Activated T-cell treated with anti-CD3 and anti-CD28 coated beads, Interleukin-2, amount 50 U/mL, for 72 hours (primary cell): ENCODE data around the gene CAMK2B. TPM values are rescaled to one million over a fixed set of nuclear protein-coding genes. Genes with fewer than 3 reads are reported as not detected.
A peak's percentile ranks its signal among the peaks of the same experiment; 100 is the strongest.
"Not testable (repeated sequence)": the region's sequence is repeated elsewhere in the genome, so short reads cannot be mapped to it uniquely, and the experiment has no call there.

Source experiments
- ATAC-seq, 2 donors: fragments of 150-1000 bp; cut with Tn5 transposase; replicated peaks in 1 of 2; 2 replicates each; pipeline ENCODE4 v1.10.0; 2021; ENCODE audit warnings: moderate library complexity in 2 of 2, mild to moderate bottlenecking in 1 of 2
- DNase-seq, 2 donors: peaks; one replicate each; pipeline ENCODE4 v3.0.0; 2021 to 2022; ENCODE audit warnings: mixed read lengths in 1 of 2
- H3K27ac Mint-ChIP-seq: one replicate; pipeline ENCODE4 v1.8.0; 2022; ENCODE audit warnings: mild to moderate bottlenecking, moderate library complexity, mixed read lengths
- H3K27me3 Mint-ChIP-seq: one replicate; pipeline ENCODE4 v1.8.0; 2022; ENCODE audit warnings: low read depth, mixed read lengths
- H3K36me3 Mint-ChIP-seq, 2 donors: one replicate each; pipeline ENCODE4 v1.8.0; 2022; ENCODE audit warnings: mixed read lengths in 2 of 2, mild to moderate bottlenecking in 1 of 2; ENCODE audit not compliant: insufficient read depth in 2 of 2
- H3K4me1 Mint-ChIP-seq: one replicate; pipeline ENCODE4 v1.8.0; 2022; ENCODE audit warnings: low read depth, mixed read lengths
- H3K4me3 Mint-ChIP-seq, 2 donors: one replicate each; pipeline ENCODE4 v1.8.0; 2022; ENCODE audit warnings: mild to moderate bottlenecking in 2 of 2, mixed read lengths in 2 of 2, moderate library complexity in 2 of 2
- H3K9me3 Mint-ChIP-seq, 2 donors: one replicate each; pipeline ENCODE4 v1.8.0; 2022; ENCODE audit warnings: mixed read lengths in 2 of 2
- total RNA-seq, 2 donors: library from RNA; stranded (reverse); gene quantifications; one replicate each; pipeline ENCODE4 v1.2.3, GENCODE V29; 2022

CAMK2B gene
- total RNA-seq, 2 donors from 2014 or later, result 0.86 to 1.4 TPM

- H3K4me3 Mint-ChIP-seq, result no peak overlapping the region
- no peaks in the 10 kb centered on the region for H3K9me3 Mint-ChIP-seq
- H3K27me3 Mint-ChIP-seq, result peaks cover 8% of the 10 kb centered on the region
- H3K36me3 Mint-ChIP-seq, result no peaks in the 10 kb centered on the region
- ATAC-seq, result no peak
- H3K27ac Mint-ChIP-seq, result no peak overlapping the region
- no peak for DNase-seq
- H3K4me1 Mint-ChIP-seq, result peaks cover 2% of the 10 kb centered on the region
These were observed 136.7 kb downstream of the CAMK2B start for GRCh38 chr7:44188480-44189225.

GRCh38 chr7:44187636-44188416 is 137.6 kb downstream of the CAMK2B start:
- H3K36me3 Mint-ChIP-seq, result no peaks in the 10 kb centered on the region
- no peak for DNase-seq
- H3K9me3 Mint-ChIP-seq, result peaks cover 0 to 2% of the 10 kb centered on the region in 2 donors
- H3K27ac Mint-ChIP-seq, result no peak overlapping the region
- H3K4me1 Mint-ChIP-seq, result no peaks in the 10 kb centered on the region
- H3K27me3 Mint-ChIP-seq, result peaks cover 8% of the 10 kb centered on the region
- H3K4me3 Mint-ChIP-seq, result no peak overlapping the region
- ATAC-seq, result no peak

DNA sequence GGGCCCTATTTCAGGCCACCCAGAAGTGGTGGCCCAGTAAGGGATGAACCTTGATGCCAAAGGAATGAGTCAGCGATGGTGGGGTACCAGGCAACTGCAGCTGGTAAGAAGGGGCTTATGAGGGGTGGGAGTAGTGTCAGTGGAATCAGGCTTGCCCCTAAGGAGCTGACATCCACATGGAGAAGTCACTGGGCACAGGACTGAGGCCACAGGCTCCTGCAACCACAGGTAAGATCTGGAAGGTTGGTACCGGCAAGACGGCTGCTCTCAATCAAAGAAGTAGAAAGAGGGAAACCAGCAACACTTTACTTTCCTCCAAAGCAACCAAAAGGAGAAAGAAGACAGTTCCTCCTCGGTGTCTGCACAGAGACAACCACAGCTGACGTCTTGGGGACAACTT is 138.7 kb downstream of the CAMK2B start:
- DNase-seq, result no peak
- ATAC-seq, result no peak
- Mint-ChIP-seq H3K27ac (no peak overlapping the region), H3K27me3 (peaks cover 8% of the 10 kb centered on the region), H3K9me3 (peaks cover 1 to 6% of the 10 kb centered on the region in 2 donors), H3K36me3 (no peaks in the 10 kb centered on the region), H3K4me3 (no peak overlapping the region), H3K4me1 (no peaks in the 10 kb centered on the region)

GRCh38 chr7:44185729-44186128 is 139.7 kb downstream of the CAMK2B start:
- Mint-ChIP-seq H3K36me3 (no peaks in the 10 kb centered on the region), H3K9me3 (peaks cover 1 to 6% of the 10 kb centered on the region in 2 donors), H3K27ac (no peak overlapping the region), H3K4me1 (no peaks in the 10 kb centered on the region), H3K4me3 (no peak overlapping the region), H3K27me3 (peaks cover 2% of the 10 kb centered on the region)
- DNase-seq (no peak), ATAC-seq (no peak)

DNA sequence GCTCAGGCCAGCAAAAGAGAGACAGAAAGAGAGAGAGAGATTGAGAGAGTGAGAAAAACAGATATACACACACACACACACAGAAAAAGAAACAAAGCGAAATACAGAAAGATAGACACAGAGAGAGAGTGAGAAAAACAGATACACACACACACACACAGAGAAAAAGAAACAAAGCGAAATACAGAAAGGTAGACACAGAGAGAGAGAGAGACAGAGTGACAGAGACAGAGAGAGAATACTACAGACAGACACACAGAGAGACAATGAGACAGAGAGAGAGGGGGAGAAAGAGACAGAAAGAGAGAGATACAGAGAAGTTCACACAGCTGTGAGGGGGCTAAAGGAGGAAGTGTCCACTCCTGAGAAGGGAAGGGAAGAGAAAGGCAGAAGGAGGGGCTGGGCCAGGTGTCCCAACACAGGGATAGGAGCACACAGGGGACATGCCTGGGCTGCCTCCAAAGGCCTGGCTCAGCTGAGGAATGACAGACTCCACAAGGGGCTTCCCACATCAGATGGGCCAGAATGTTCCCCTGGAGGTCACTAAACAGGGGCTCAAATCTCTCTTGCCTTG is 140.4 kb downstream of the CAMK2B start:
- no peaks in the 10 kb centered on the region for H3K36me3 Mint-ChIP-seq
- H3K4me1 Mint-ChIP-seq, result no peaks in the 10 kb centered on the region
- peaks cover 1 to 6% of the 10 kb centered on the region in 2 donors for H3K9me3 Mint-ChIP-seq
- no peak overlapping the region for H3K4me3 Mint-ChIP-seq
- ATAC-seq (no peak), DNase-seq (no peak)
- H3K27me3 Mint-ChIP-seq, result no peaks in the 10 kb centered on the region
- peak overlapping the region; percentile 1 for H3K27ac Mint-ChIP-seq

DNA sequence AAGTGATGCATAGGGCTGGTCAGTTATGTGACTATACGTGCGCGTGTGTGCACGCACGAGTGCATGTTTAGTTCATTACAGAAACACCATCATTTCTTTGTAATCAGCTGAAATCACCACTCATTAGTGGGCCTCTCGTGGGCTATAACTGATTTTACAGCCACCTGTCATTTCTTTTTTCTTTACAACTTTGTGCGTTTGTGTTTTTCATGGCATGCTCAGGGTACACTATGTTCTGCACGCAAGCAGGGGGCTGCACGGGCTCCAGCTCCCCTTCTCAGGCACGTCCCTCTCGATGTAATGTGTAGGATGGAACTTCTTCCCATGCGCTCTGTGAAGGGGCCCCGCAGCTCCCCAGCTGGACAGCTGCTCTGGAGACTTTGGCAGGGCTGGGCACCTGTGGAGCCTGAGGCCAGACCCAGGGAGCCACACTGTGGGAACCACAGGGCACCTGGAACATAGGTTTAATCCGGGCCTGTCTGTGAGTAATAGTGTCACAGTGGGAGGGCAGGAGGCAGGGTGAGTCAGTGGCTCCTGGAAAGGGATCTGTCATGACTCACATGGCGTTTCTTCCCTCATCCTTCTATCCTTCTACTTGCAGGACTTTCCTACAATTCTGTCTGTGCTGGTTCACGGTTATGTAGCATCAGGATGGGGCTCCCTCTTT is 141.1 kb downstream of the CAMK2B start:
- DNase-seq (no peak), ATAC-seq (no peak)
- no peaks in the 10 kb centered on the region for H3K27me3 Mint-ChIP-seq
- H3K9me3 Mint-ChIP-seq, result peaks cover 1 to 6% of the 10 kb centered on the region in 2 donors
- no peaks in the 10 kb centered on the region for H3K36me3 Mint-ChIP-seq
- no peak overlapping the region for H3K4me3 Mint-ChIP-seq
- H3K27ac Mint-ChIP-seq, result no peak overlapping the region
- no peaks in the 10 kb centered on the region for H3K4me1 Mint-ChIP-seq

GRCh38 chr7:44183386-44183785 is 142.0 kb downstream of the CAMK2B start:
- Mint-ChIP-seq H3K36me3 (no peaks in the 10 kb centered on the region), H3K27me3 (peaks cover 9% of the 10 kb centered on the region), H3K27ac (no peak overlapping the region), H3K9me3 (peaks cover 1 to 6% of the 10 kb centered on the region in 2 donors), H3K4me1 (no peaks in the 10 kb centered on the region), H3K4me3 (no peak overlapping the region)
- DNase-seq (no peak), ATAC-seq (no peak)

DNA sequence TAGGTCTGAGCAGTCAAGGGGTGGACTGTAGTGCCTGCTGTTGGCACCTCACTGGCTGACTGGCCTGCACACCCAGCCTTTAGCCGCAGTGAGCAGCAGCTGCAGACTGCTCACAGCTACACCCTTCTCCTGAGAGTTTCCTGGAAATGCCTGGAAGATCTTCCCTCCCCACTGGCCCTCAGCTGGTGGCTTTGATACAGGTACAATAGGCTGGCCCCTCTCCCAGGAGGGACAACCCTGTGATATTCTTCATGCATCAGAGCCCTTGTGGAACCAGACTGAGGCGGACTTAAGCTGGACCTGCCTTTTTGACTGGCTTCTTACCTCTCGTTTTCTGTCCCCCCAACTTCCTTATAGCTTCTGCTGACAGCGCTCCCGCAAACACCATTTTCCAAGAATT is 142.6 kb downstream of the CAMK2B start:
- H3K4me1 Mint-ChIP-seq, result no peaks in the 10 kb centered on the region
- H3K4me3 Mint-ChIP-seq, result no peak overlapping the region
- no peak for DNase-seq
- H3K27me3 Mint-ChIP-seq, result peaks cover 10% of the 10 kb centered on the region
- ATAC-seq, result no peak
- no peaks in the 10 kb centered on the region for H3K36me3 Mint-ChIP-seq
- H3K27ac Mint-ChIP-seq, result no peak overlapping the region
- H3K9me3 Mint-ChIP-seq, result peaks cover 1 to 6% of the 10 kb centered on the region in 2 donors

DNA sequence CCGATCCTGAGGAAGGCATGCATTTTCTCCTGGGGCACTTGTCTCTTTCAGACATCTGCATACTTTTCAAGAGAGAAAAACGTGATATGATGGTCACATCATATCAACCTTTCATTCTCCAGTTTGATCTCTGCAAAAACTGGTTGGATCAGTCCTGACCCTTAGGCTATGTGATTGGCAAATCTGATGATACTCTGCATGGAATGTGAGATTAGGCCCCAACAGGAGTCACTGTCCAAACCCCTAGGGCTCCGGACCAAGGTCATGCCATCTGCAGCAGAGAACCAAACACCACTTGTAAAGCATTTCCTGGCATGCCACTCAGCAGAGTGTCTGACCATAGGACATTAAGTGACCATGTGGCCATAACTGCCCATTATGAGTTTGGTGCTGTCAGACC is 144.8 kb downstream of the CAMK2B start:
- no peak overlapping the region for H3K4me3 Mint-ChIP-seq
- H3K36me3 Mint-ChIP-seq, result no peaks in the 10 kb centered on the region
- H3K4me1 Mint-ChIP-seq, result no peaks in the 10 kb centered on the region
- H3K27ac Mint-ChIP-seq, result no peak overlapping the region
- DNase-seq (no peak), ATAC-seq (no peak)
- H3K9me3 Mint-ChIP-seq, result peaks cover 1 to 6% of the 10 kb centered on the region in 2 donors
- H3K27me3 Mint-ChIP-seq, result peaks cover 10% of the 10 kb centered on the region

DNA sequence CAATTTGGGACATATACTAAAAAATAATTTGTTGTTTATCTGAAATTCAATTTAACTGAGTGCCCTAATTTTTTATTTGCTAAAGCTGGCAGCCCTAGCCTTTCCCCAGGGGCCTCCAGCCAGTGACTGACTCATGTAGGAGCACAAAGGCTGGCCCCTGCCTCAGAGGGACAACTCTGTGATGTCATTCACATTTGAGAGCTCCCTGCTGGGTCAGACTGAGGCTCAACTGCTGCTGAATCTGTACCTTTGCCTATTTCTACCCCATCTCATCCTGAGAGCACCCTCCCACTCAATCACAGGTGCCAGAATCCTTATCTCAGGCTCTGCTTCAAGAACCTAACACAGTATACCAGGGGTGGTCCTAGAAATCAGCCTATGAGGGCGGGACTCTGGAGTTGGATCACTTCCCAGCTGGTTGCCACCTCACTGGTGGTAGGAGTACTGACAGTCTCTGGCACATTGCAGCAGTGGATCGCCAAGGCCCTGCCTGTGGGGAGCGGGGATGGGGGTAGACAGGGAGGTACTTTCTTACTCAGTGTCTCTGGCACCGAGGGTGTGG is 147.7 kb downstream of the CAMK2B start:
- Mint-ChIP-seq H3K4me1 (no peaks in the 10 kb centered on the region), H3K36me3 (no peaks in the 10 kb centered on the region), H3K27ac (no peak overlapping the region), H3K9me3 (peaks cover 1 to 4% of the 10 kb centered on the region in 2 donors), H3K4me3 (no peak overlapping the region), H3K27me3 (peaks cover 10% of the 10 kb centered on the region)
- no peak for ATAC-seq
- no peak for DNase-seq

GRCh38 chr7:44176486-44176885 is 148.9 kb downstream of the CAMK2B start:
- no peak for ATAC-seq
- Mint-ChIP-seq H3K4me1 (no peaks in the 10 kb centered on the region), H3K27me3 (peaks cover 10% of the 10 kb centered on the region)

GRCh38 chr7:44175730-44176129 is 149.7 kb downstream of the CAMK2B start:
- Mint-ChIP-seq H3K27ac (no peak overlapping the region), H3K4me3 (no peak overlapping the region), H3K27me3 (peaks cover 10% of the 10 kb centered on the region), H3K36me3 (no peaks in the 10 kb centered on the region), H3K9me3 (no peaks in the 10 kb centered on the region), H3K4me1 (no peaks in the 10 kb centered on the region)
- no peak for DNase-seq
- ATAC-seq, result no peak

More at GRCh38 chr7:44176486-44176885, 148.9 kb downstream of the CAMK2B start:
- Mint-ChIP-seq H3K4me3 (no peak overlapping the region), H3K9me3 (no peaks in the 10 kb centered on the region), H3K27ac (no peak overlapping the region), H3K36me3 (no peaks in the 10 kb centered on the region)
- no peak for DNase-seq

DNA sequence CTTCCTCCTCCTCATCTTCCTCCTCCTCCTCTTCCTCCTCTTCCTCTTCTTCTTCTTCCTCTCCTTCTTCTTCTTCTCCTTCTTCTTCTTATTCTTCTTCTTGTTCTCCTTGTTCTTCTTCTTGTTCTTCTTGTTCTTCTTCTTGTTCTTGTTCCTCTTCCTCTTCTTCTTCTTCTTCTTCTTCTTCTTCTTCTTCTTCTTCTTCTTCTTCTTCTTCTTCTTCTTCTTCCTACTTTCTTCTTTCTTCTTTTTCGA is 150.8 kb downstream of the CAMK2B start:
- H3K9me3 Mint-ChIP-seq, H3K27ac Mint-ChIP-seq, ATAC-seq: not testable (repeated sequence)

More for the DNA sequence above, 150.8 kb downstream of the CAMK2B start:
- not testable (repeated sequence) for DNase-seq, H3K4me3 Mint-ChIP-seq, H3K4me1 Mint-ChIP-seq, H3K36me3 Mint-ChIP-seq
- peaks cover 10% of the 10 kb centered on the region for H3K27me3 Mint-ChIP-seq
